HCT116 (cell line): ENCODE results near the gene SLC38A3. TPM values are rescaled to one million over a fixed set of nuclear protein-coding genes. Genes with fewer than 3 reads are reported as not detected.

ENCODE experiments used
- ATAC-seq: fragments of 200-7000 bp; cut with Tn5 transposase; 2 replicates; pipeline ENCODE4 v1.9.1; 2020; ENCODE audit warnings: mild to moderate bottlenecking, moderate library complexity
- BruUV-seq: library from RNA; stranded (reverse); fragments of 400-500 nt; replicated peaks from 2 replicates; lab custom pipeline; 2021; lab: Mats Ljungman, UMichigan
- CTCF ChIA-PET: fragments of 300-600 bp; sonication (Branson Sonifier 250); formaldehyde crosslinking; loops from one replicate; lab custom pipeline; 2021; ENCODE audit warnings: antibody characterized with exemption; lab: Charles Lee
- POLR2A ChIA-PET: fragments of 300-600, 350-600 bp; sonication (Branson Sonifier 250); formaldehyde crosslinking; loops from one replicate; lab custom pipeline; 2021; ENCODE audit warnings: antibody characterized with exemption; lab: Charles Lee
- RAD21 ChIA-PET, 2 experiments: fragments of 300-600 bp; sonication (Branson Sonifier 250); formaldehyde crosslinking; loops; one replicate each; lab custom pipeline; 2023; ENCODE audit warnings: low total read pairs in 2 of 2; ENCODE audit not compliant: uncharacterized antibody in 2 of 2, unreplicated experiment in 2 of 2, low non-redundant PET in 1 of 2; lab: Charles Lee
- DNase-seq: peaks from one replicate; pipeline ENCODE4 v3.0.0-alpha.2; 2010; ENCODE audit warnings: low read depth, low spot score
- H2AFZ ChIP-seq: fragments of 200-600 bp; shearing (Covaris generic), sonication (generic); 2 replicates; pipeline ENCODE4 v1.6.1; 2017; ENCODE audit warnings: low read depth, mixed run types, mixed read lengths, antibody characterized with exemption, low read length; ENCODE audit not compliant: poor library complexity, severe bottlenecking
- H3K27ac ChIP-seq: 2 replicates; pipeline ENCODE4 v1.5.1; 2012; ENCODE audit warnings: low read depth, low read length
- H3K27me3 ChIP-seq: fragments of 200-600 bp; sonication (generic); 2 replicates; pipeline ENCODE4 v1.6.1; 2016; ENCODE audit warnings: mixed run types, low read length, mixed read lengths; ENCODE audit not compliant: insufficient read depth
- H3K36me3 ChIP-seq, 2 experiments: fragments of 200-500 bp in 1 of 2; fragments of 200-600 bp in 1 of 2; sonication (Bioruptor generic) in 1 of 2; sonication (generic) in 1 of 2; 2 replicates each; pipeline versions ENCODE4 v1.5.1 to v1.6.1; 2014 to 2016; ENCODE audit warnings: low read length in 2 of 2, inconsistent platforms in 1 of 2, mixed read lengths in 1 of 2, mixed run types in 1 of 2; ENCODE audit not compliant: insufficient read depth in 2 of 2, control insufficient read depth in 1 of 2
- H3K4me1 ChIP-seq, 2 experiments: fragments of 200-600 bp in 1 of 2; sonication (generic) in 1 of 2; 2 replicates each; pipeline versions ENCODE4 v1.5.1 to v1.6.1; 2012 to 2017; ENCODE audit warnings: low read length in 2 of 2, inconsistent platforms in 1 of 2, mild to moderate bottlenecking in 1 of 2, mixed read lengths in 1 of 2, mixed run types in 1 of 2, moderate library complexity in 1 of 2; ENCODE audit not compliant: insufficient read depth in 2 of 2, control insufficient read depth in 1 of 2
- H3K4me2 ChIP-seq: fragments of 200-600 bp; sonication (generic); 2 replicates; pipeline ENCODE4 v1.6.1; 2017; ENCODE audit warnings: mixed run types, low read length, mixed read lengths
- H3K4me3 ChIP-seq, 2 experiments: fragments of 200-600 bp in 1 of 2; sonication (generic) in 1 of 2; replicated peaks in 1 of 2; 2 replicates each; pipeline ENCODE4 v1.5.1; 2011 to 2016; ENCODE audit warnings: low read length in 2 of 2, control low read depth in 1 of 2, low read depth in 1 of 2, mild to moderate bottlenecking in 1 of 2, mixed read lengths in 1 of 2, mixed run types in 1 of 2
- H3K79me2 ChIP-seq: fragments of 200-600 bp; sonication (generic); 2 replicates; pipeline ENCODE4 v1.6.1; 2017; ENCODE audit warnings: mild to moderate bottlenecking, mixed run types, low read length, moderate library complexity, mixed read lengths; ENCODE audit not compliant: insufficient read depth
- H3K9ac ChIP-seq: fragments of 200-600 bp; sonication (generic); 2 replicates; pipeline ENCODE4 v1.6.1; 2016; ENCODE audit warnings: low read length, mixed read lengths
- H3K9me2 ChIP-seq: fragments of 200-600 bp; sonication (generic), shearing (Covaris generic); 2 replicates; pipeline ENCODE4 v1.6.1; 2017; ENCODE audit warnings: mixed run types, mild to moderate bottlenecking, moderate library complexity; ENCODE audit not compliant: insufficient read depth
- H3K9me3 ChIP-seq, 2 experiments: fragments of 200-500 bp in 1 of 2; fragments of 200-600 bp in 1 of 2; sonication (Bioruptor generic) in 1 of 2; sonication (generic) in 1 of 2; 2 replicates each; pipeline ENCODE4 v1.6.1; 2014 to 2017; ENCODE audit warnings: low read length in 2 of 2, mixed read lengths in 2 of 2, inconsistent platforms in 1 of 2, low read depth in 1 of 2, mild to moderate bottlenecking in 1 of 2, mixed run types in 1 of 2, moderate library complexity in 1 of 2; ENCODE audit not compliant: control insufficient read depth in 1 of 2, insufficient read depth in 1 of 2
- H4K20me1 ChIP-seq: fragments of 200-600 bp; sonication (generic), shearing (Covaris generic); 2 replicates; pipeline ENCODE4 v1.6.1; 2017; ENCODE audit warnings: mixed run types, mild to moderate bottlenecking, moderate library complexity; ENCODE audit not compliant: insufficient read depth
- CBX3 ChIP-seq: IDR thresholded peaks from 2 replicates; pipeline ENCODE4 v1.6.1; 2012; ENCODE audit warnings: low read depth
- EGR1 ChIP-seq: IDR thresholded peaks from 2 replicates; pipeline ENCODE4 v1.6.1; 2012; ENCODE audit warnings: low read depth
- EZH2 ChIP-seq: fragments of 200-600 bp; sonication (generic); IDR thresholded peaks from 2 replicates; pipeline ENCODE4 v1.6.1; 2017; ENCODE audit warnings: antibody characterized with exemption, mixed run types
- EZH2phosphoT487 ChIP-seq: fragments of 200-600 bp; IDR thresholded peaks from 2 replicates; pipeline ENCODE4 v1.6.1; 2018; ENCODE audit warnings: antibody characterized with exemption, borderline replicate concordance
- FOSL1 ChIP-seq: IDR thresholded peaks from 2 replicates; pipeline ENCODE4 v1.6.1; 2012; ENCODE audit warnings: low read depth
- JUND ChIP-seq: IDR thresholded peaks from 2 replicates; pipeline ENCODE4 v1.6.1; 2012
- POLR2A ChIP-seq: IDR thresholded peaks from 2 replicates; pipeline ENCODE4 v1.7.0; 2011; ENCODE audit warnings: borderline replicate concordance; ENCODE audit not compliant: insufficient read depth, insufficient read length; ENCODE audit errors: extremely low read depth
- POLR2AphosphoS5 ChIP-seq: IDR thresholded peaks from 2 replicates; pipeline ENCODE4 v1.6.1; 2011; ENCODE audit warnings: mild to moderate bottlenecking, low read depth, low read length, moderate library complexity
- RAD21 ChIP-seq: IDR thresholded peaks from 2 replicates; pipeline ENCODE4 v1.6.1; 2012; ENCODE audit warnings: low read depth, mild to moderate bottlenecking
- TCF7L2 ChIP-seq: IDR thresholded peaks from 2 replicates; pipeline ENCODE4 v1.7.0; 2011; ENCODE audit warnings: borderline replicate concordance, inconsistent platforms; ENCODE audit not compliant: insufficient read depth, insufficient read length; ENCODE audit errors: extremely low read depth
- ZFX ChIP-seq: fragments of 450-650 bp; IDR thresholded peaks from 2 replicates; pipeline ENCODE4 v1.6.1; 2017
- ZNF274 ChIP-seq: fragments of 200-500 bp; sonication (Bioruptor generic); IDR thresholded peaks from 2 replicates; pipeline ENCODE4 v1.6.1; 2014; ENCODE audit warnings: mild to moderate bottlenecking, low read depth, low read length, inconsistent platforms
- intact Hi-C: fragments of 100-400 bp; cut with micrococcal nuclease; formaldehyde crosslinking; loops from 2 replicates; pipeline ENCODE4 v1.10.0; 2022
- total RNA-seq: library from RNA; stranded (reverse); gene quantifications from one replicate; pipeline ENCODE4 v1.2.1, GENCODE V29; 2021; ENCODE audit not compliant: unreplicated experiment
- TF ChIP-seq, protein P1 (sequence below): IDR thresholded peaks from 2 replicates; pipeline ENCODE4 v1.6.1; 2012
- TF ChIP-seq, protein P2 (sequence below): IDR thresholded peaks from 2 replicates; pipeline ENCODE4 v1.6.1; 2012

SLC38A3 gene
- total RNA-seq, 1 experiment from 2014 or later = 3.1 TPM

- intact Hi-C loops = no loop called here
- ChIA-PET RAD21 (interaction anchor here in 1 of 2 experiments (0.6 kb wide), 1 partner anchor 61 kb away, joined by 3 read pairs; the partner anchor contains the start of gene SLC38A3), CTCF (interaction anchor here (1.6 kb wide), 1 partner anchor 71 kb away, joined by 6 read pairs; no protein-coding TSS in a partner anchor), POLR2A (interaction anchor here (1.4 kb wide), 1 partner anchor 19 kb away, joined by 3 read pairs; no protein-coding TSS in a partner anchor)
- Histone ChIP-seq H3K9me3 (no peaks in the 10 kb centered on the region), H3K4me1 (peaks cover 77 to 97% of the 10 kb centered on the region in 2 experiments), H3K9me2 (no peaks in the 10 kb centered on the region), H3K79me2 (no peaks in the 10 kb centered on the region), H3K36me3 (no peaks in the 10 kb centered on the region), H4K20me1 (no peaks in the 10 kb centered on the region), H3K27ac (peak overlapping the region; percentile 86), H3K4me2 (peak overlapping the region; percentile 80), H2AFZ (no peak overlapping the region), H3K27me3 (no peaks in the 10 kb centered on the region), H3K4me3 (peak overlapping the region in 1 of 2 experiments; percentile 56; a peak in 1 of 4 replicates), H3K9ac (peak overlapping the region; percentile 62)
- ATAC-seq (no peak), DNase-seq (no peak)
- TF ChIP-seq, protein P1, sequence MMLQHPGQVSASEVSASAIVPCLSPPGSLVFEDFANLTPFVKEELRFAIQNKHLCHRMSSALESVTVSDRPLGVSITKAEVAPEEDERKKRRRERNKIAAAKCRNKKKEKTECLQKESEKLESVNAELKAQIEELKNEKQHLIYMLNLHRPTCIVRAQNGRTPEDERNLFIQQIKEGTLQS = no peak
- TF ChIP-seq, protein P2, sequence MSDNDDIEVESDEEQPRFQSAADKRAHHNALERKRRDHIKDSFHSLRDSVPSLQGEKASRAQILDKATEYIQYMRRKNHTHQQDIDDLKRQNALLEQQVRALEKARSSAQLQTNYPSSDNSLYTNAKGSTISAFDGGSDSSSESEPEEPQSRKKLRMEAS = no peak
- TF ChIP-seq RAD21 (no peak), POLR2AphosphoS5 (no peak), EZH2phosphoT487 (no peak), EZH2 (no peak), FOSL1 (no peak), EGR1 (no peak), ZNF274 (no peak), JUND (no peak), ZFX (no peak), CBX3 (no peak), TCF7L2 (no peak), POLR2A (no peak)
- no TSS peak for BruUV-seq
Observed at GRCh38 chr3:50266017-50266416, 60.9 kb downstream of the SLC38A3 start.
